Right atrium auricular region (tissue), 2 donors: ENCODE results near the gene CLDN5. TPM values are rescaled to one million over a fixed set of nuclear protein-coding genes. Genes with fewer than 3 reads are reported as not detected.
A peak's percentile ranks its signal among the peaks of the same experiment; 100 is the strongest.

Source experiments
- DNase-seq: peaks from one replicate; pipeline ENCODE4 v3.0.0-alpha.2; 2019; ENCODE audit warnings: low spot score
- H3K27ac ChIP-seq, 2 donors: fragments of 200-600 bp; sonication (generic); 1 replicate in 1 of 2; 2 replicates in 1 of 2; pipeline ENCODE4 v1.5.1; 2016 to 2019
- H3K27me3 ChIP-seq, 2 donors: fragments of 200-600 bp; sonication (generic); one replicate each; pipeline versions ENCODE4 v1.5.1 to v1.6.0; 2017 to 2019
- H3K36me3 ChIP-seq: fragments of 200-600 bp; sonication (generic); one replicate; pipeline ENCODE4 v1.5.1; 2016
- H3K4me1 ChIP-seq, 2 donors: fragments of 200-600 bp; sonication (generic); one replicate each; pipeline versions ENCODE4 v1.5.1 to v1.6.0; 2017 to 2019
- H3K4me3 ChIP-seq, 2 donors: fragments of 200-600 bp; sonication (generic); 1 replicate in 1 of 2; 2 replicates in 1 of 2; pipeline ENCODE4 v1.5.1; 2017 to 2019; ENCODE audit warnings: mild to moderate bottlenecking in 1 of 2, moderate library complexity in 1 of 2
- H3K9me3 ChIP-seq, 2 donors: fragments of 200-600 bp; sonication (generic); one replicate each; pipeline ENCODE4 v1.5.1; 2019
- CTCF ChIP-seq, 2 donors: fragments of 200-600 bp; sonication (generic); IDR thresholded peaks; one replicate each; pipeline ENCODE4 v1.5.1; 2019; ENCODE audit warnings: antibody characterized with exemption in 2 of 2
- total RNA-seq, 2 donors: library from RNA; depleted of rRNA; stranded (reverse); fragments of >200 nt; gene quantifications; one replicate each; pipeline ENCODE4 v1.1.0, GENCODE V29; 2016

The CLDN5 gene
- total RNA-seq, 2 donors from 2014 or later, result 16.7 to 44.3 TPM

GRCh38 chr22:19495562-19496323 is 28.5 kb downstream of the CLDN5 start:
- Histone ChIP-seq H3K4me1 (no peaks in the 10 kb centered on the region), H3K27ac (no peak overlapping the region), H3K27me3 (no peaks in the 10 kb centered on the region), H3K9me3 (no peaks in the 10 kb centered on the region), H3K4me3 (no peak overlapping the region), H3K36me3 (no peaks in the 10 kb centered on the region)
- peak in 1 of 2 donors; percentile 41 for TF ChIP-seq CTCF (IDR thresholded peaks at IDR 0.05)
- DNase-seq, result no peak

- DNase-seq, result no peak
Observed at GRCh38 chr22:19494676-19495173, 29.5 kb downstream of the CLDN5 start.

GRCh38 chr22:19494001-19494560 is 30.1 kb downstream of the CLDN5 start:
- no peak for TF ChIP-seq CTCF (IDR thresholded peaks at IDR 0.05)
- Histone ChIP-seq H3K27ac (no peak overlapping the region), H3K9me3 (no peaks in the 10 kb centered on the region), H3K27me3 (no peaks in the 10 kb centered on the region), H3K4me3 (no peak overlapping the region), H3K4me1 (no peaks in the 10 kb centered on the region), H3K36me3 (no peaks in the 10 kb centered on the region)
- no peak for DNase-seq

More at GRCh38 chr22:19494676-19495173, 29.5 kb downstream of the CLDN5 start:
- Histone ChIP-seq H3K36me3 (no peaks in the 10 kb centered on the region), H3K27me3 (no peaks in the 10 kb centered on the region), H3K4me1 (no peaks in the 10 kb centered on the region), H3K4me3 (no peak overlapping the region), H3K9me3 (no peaks in the 10 kb centered on the region), H3K27ac (no peak overlapping the region)
- TF ChIP-seq CTCF (IDR thresholded peaks at IDR 0.05), result no peak

- H3K27me3 ChIP-seq, result no peaks in the 10 kb centered on the region
Observed at GRCh38 chr22:19492504-19493174, 31.6 kb downstream of the CLDN5 start.

More at GRCh38 chr22:19492504-19493174, 31.6 kb downstream of the CLDN5 start:
- TF ChIP-seq CTCF (IDR thresholded peaks at IDR 0.05), result no peak
- H3K36me3 ChIP-seq, result no peaks in the 10 kb centered on the region
- no peak overlapping the region for H3K27ac ChIP-seq
- no peak overlapping the region for H3K4me3 ChIP-seq
- no peak for DNase-seq
- no peaks in the 10 kb centered on the region for H3K4me1 ChIP-seq
- no peaks in the 10 kb centered on the region for H3K9me3 ChIP-seq
